Activated T-cell treated with anti-CD3 and anti-CD28 coated beads for 1 hour (primary cell): ENCODE results near the gene KIF26B.
"Not testable (repeated sequence)": the region's sequence is repeated elsewhere in the genome, so short reads cannot be mapped to it uniquely, and the experiment has no call there.

ENCODE experiments used
- DNase-seq: peaks from one replicate; pipeline ENCODE4 v3.0.0-alpha.2; 2020; ENCODE audit warnings: low read depth

Gene KIF26B

DNA sequence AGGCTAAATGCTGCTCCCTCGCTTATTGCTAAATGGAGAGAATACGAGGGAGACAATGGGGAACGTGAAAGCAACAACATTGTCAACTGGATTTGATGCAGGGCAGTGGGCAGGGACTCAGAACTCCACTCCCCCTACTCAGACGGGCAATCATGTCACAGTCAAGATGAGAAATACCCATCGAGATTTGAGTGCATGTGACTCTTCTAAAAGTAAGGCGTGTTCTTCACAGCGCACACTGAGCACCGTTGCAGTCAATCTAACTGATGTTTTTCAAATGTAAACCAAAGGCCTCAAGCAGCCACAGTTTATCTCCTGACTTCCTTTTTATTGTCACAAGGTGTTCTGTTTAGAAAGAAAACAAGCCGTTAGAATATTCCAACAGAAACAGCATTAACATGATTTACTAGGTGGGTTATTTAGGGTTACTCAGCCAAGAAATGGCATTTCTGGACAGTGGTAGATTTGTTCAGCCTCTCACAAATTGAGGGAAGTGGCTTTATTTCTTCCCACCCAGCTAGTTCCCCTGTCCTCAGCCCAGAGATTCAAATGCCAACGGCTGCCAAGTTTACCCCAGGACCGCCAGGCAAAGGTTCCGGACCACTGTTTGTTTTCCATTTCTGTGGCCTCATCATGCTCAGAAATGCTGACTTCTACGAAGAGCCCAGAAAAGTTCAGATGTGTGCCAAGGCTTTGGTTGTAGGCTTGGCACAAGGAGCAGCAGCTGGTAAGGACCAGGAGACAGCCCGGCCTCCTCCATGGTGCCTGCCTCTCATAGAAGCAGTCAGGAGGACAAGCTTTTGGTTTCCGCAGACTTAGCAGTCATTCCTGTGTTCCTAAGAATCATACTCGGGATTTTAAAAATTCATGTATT lies 171.4 kb downstream of the KIF26B start:
- no peak for DNase-seq

DNA sequence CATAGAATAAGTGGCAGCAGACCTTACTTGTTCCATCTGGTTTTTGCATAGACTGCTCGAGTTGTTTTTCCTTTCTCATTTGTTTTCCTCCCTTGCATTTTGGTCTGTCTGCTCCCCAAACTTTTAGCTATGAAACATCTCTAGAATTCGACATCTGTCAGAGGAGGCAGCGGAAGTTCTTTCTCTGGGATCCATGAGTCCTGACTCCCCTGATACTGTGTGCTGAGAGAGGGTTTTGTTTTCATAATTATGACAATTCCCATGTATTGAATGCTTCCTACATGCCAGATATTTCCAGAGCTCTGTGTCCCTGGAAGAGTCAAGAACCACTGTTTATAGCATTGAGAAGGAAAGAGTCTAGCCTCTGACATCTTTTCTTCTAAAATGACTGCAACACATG lies 172.6 kb downstream of the KIF26B start:
- DNase-seq, result no peak

DNA sequence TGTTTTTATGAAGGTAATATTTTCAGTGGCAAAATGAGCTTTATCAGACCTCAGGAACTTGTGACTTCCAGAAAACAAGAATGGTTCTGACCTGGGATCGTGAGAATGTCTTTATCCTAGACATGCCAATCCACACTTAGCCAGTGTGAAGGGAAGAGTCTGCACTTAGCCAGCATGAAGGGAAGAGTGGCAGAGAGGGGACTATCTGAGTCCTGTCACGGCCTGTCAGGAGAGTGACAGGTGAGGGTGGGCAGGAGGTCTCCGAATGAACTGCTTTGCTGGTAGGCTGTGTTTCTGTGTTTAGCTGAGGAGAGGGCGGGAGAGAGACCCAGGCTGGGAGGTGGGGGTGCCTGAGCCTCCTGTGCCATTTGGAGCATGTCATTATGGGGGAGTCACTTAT lies 173.1 kb downstream of the KIF26B start:
- no peak for DNase-seq

DNA sequence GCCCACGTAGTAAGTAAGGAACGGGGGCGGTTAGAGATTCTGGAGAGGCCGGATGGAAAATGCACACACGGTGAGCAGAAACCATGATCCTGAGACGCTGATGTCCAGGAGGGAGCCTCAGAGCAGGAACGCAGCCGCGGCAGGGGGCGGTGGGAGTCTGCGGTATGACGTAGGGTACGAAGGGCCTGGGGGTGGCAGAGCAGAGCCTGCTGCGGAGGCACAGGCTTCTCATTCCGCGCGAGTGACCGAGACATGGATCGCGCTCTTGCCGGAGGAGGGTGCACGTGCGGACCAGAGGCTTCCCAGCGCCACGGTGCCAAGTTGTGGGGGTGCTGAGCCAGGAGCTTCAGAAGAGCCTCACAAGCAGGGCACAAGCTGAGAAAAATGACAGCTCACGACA lies 176.2 kb downstream of the KIF26B start:
- DNase-seq, result no peak

DNA sequence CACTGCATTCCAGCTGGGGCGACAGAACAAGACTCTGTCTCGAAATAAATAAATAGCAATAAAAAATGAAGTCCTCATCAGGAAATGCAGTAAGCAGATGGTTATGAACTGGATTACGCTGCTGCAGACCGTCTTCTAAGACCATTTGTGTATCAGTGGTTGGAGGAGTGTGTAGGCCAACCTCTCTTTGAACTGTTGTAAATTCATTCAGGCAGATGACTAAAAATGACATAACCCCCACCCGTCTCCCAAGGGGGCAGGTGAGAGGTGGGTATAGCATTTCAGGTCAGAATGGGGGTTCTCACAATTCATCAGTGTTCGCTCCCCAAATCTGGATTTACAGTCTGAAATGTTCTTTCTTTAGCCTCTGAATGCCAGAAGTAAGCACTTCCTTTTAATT lies 177.3 kb downstream of the KIF26B start:
- DNase-seq, result no peak

DNA sequence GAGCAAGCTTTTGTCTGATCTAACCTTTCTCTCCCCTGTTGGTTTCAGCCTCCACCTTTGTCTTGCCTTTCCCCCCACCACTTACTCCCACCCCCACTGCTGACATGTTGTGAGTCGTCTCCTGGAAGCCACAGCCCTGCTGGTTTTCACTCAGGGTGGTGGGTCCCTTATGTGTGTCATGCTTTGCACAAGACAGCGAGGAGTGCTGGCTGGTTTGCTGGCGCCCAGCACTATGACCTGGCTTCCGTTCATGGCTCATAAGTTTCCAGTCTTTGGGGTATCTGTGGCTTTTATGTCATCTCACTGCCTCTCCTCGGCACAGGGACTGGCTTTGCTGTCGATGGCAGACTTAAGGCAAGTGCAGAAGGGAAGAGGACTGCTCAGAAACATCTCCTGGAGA lies 177.7 kb downstream of the KIF26B start:
- no peak for DNase-seq

DNA sequence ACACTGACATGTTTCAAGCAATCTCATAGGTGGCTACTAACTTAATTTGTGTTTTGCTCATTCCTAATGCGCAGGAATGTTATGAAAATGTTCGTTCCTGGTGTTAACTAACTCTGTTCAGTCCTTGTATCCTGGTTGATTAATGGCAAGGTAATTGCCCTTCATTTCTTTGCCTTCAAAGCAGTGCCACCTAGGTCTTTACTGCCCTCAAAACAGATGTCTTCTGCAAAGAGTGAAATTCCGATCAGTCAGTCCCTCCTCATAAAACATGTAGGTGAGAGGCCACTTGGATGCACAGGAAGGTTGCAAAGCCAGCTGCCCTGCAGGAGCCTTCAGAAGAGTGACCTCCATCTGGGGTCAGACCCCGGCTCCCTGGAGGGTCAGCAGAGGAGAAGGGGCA lies 179.4 kb downstream of the KIF26B start:
- no peak for DNase-seq

DNA sequence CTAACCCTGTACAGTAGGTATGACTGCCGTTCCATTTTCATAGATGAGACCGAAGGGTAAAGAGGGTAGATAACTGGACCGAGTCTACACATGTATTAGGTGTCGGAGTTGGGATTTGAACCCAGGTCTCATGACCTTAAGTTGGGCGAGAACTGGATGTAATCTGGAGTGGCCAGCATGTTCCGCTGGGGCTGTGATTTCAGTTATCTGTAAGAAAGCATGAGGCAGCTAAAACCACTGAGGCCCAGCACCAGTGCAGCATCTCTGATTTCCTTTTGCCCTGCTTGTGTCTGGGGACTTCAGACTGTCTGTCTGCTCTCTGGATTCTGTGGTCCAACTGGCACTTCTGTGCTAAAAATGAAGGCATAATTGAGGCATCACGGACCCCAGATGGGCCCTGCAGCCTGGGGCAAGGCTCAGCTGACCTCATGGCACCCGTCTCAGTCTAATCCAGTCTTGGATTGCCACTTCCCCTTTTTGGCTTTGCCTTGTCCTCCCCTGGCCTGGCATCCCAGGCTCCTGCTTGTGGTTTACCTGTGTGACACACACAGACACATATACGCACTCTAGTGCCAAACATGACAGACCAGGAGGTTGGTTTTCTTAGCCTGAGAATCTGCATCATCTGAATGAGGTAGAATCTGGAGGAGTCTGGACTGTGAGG lies 180.2 kb downstream of the KIF26B start:
- no peak for DNase-seq

DNA sequence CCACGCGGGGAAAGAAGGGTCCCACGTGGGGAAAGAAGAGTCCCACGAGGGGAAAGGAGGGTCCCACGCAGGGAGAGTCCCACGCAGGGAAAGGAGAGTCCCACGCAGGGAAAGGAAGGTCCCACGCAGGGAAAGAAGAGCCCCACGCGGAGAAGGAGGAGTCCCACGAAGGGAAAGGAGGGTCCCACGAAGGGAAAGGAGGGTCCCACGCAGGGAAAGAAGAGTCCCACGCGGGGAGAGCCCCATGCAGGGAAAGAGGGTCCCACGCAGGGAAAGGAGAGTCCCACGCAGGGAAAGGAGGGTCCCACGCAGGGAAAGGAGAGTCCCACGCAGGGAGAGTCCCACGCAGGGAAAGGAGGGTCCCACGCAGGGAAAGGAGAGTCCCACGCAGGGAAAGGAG lies 180.9 kb downstream of the KIF26B start:
- DNase-seq, result not testable (repeated sequence)

DNA sequence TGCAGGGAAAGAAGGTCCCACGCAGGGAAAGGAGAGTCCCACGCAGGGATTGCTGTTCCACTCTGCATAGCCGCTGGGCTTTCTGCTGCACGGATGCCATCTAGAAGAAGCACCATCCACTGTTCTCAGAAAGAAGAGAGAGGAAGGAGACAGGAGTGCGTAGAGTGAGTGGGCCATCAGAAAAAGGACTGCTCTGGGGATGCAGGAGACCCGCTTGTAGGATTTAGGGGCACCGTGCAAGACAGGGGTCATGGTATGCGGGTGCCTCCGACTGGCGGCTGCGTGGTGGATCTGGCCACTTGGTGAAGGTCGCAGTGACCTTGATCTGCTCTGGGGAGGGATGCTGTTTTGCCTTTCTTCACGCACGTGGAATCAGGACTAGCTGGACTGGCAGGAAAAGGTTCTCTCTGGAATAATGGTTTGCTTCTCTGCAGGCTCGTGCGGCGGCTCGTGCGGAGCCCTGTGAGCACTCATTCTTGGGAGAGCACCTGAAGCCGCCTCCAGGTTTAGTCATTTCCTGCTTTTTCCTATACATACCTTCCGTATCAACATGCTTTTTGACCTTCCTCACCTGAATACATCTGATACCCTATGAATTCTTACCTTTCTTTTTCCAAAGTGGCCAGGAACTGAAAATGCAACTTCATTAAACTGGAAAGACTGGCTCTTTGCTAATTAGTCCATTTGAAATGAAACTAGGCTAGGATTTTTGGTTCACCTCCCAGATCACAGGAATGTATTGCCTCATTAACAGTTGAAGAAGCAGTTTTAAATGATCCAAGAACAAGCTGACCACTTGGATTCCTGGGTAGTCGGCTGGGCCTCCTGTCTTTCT lies 181.6 kb downstream of the KIF26B start:
- DNase-seq, result no peak

DNA sequence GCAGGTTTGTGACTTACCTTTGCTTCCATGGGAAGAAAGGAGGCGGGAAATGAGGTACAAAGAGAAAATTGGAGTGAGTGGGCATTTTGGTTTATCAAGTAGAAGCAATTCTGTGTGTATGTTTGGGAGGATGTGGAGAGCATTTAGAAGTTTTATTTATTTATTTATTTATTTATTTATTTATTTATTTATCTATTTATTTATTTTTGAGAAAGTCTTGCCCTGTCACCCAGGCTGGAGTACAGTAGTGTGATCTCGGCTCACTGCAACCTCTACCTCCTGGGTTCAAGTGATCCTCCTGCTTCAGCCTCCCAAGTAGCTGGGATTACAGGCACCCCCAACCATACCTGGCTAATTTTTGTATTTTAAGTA lies 182.2 kb downstream of the KIF26B start:
- not testable (repeated sequence) for DNase-seq

DNA sequence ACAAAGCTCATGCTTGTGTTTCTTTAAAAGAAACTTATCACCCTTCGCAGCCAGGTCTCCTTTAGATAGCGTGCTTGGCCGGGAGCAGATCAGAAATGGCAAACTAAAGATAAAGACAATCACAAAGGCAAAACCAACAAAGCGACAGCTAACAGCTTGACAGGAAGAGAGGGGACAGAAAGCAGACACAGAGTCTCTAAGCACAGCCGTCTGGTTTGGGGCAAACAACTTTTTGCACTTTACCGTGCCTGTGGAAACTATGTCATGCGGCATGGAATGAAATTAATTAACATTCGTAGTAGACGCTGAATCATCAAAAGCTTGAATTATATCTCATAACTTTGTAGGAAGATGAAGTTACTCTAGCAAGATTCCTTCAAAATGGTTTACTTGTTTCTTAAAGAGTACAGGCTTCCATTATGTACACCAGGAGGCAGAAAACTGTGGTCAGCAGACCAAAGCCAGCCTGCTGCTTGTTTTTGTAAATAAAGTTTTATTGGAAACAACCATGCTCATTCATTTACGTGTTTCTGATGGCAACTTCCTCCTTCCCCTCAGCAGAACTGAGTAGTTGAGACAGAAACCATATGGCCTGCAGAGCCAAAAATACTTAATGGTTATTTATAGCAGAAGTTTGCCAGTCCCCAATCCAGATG lies 183.2 kb downstream of the KIF26B start:
- no peak for DNase-seq

DNA sequence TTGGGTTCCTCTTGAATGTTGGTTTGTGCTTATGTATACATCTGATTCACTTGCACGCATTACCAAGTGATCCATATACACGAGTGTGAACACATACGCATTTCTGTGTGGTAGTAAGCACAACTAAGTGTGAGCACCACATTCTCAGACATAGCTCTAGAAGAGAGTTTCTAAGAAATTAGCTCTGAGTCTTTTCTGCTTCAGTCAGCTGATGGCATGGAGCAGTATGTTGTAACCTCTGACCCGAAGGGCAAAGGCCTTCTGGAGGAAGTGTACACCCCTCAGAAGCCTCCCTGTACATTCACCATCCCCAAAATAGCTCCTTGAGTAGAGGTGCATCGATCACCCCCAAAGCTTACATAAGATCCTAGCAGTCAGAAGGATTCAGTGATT lies 183.7 kb downstream of the KIF26B start:
- DNase-seq, result no peak

DNA sequence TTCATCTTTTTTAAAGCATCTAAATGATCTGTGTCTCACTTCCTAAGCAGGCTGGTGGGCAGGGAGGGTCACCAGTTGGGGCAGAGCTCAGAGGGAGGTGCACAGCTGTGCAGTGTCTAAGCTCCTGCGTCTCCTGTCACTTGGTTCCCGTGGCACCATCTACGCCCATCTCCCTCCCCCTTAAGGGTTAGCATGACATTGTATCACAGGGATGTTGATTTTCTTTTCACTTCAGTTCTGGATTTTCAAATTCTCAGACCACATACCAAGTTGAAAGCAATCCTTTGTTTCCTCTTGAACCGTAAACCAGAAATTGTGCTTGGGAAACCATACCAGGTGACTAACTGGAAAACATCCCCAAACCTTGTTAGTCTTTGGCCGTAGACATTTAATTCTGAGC lies 187.0 kb downstream of the KIF26B start:
- DNase-seq, result no peak

DNA sequence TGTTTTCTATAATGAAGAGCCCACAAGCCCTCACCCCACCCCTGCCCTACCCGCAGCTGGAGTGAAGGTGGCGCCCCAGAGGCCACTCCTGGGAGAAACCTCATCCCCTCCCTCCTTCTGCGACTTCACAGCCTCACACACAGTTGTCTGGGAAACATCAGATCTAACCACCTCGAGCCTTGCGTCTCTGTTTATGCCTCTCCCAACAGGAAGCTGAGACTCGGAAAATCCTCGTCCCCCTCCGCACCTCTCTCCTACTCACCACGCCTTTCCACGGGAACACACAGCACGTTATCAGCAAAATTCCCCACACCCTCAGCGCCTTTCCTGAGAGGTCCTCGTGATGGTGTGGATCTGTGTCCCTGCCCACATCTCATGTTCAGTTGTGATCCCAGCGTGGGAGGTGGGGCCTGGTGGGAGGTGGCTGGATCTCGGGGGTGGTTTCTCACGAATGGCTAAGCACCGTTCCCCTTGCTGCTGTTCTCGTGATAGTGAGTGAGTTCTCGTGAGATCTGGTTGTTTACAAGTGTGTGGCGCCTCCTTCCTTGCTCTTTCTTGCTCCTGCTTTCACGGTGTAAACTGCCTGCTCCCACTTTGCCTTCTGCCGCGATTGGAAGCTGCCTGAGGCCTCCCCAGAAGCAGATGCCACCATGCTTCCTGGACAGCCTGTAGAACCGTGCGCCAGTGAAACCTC lies 190.6 kb downstream of the KIF26B start:
- DNase-seq, result no peak

DNA sequence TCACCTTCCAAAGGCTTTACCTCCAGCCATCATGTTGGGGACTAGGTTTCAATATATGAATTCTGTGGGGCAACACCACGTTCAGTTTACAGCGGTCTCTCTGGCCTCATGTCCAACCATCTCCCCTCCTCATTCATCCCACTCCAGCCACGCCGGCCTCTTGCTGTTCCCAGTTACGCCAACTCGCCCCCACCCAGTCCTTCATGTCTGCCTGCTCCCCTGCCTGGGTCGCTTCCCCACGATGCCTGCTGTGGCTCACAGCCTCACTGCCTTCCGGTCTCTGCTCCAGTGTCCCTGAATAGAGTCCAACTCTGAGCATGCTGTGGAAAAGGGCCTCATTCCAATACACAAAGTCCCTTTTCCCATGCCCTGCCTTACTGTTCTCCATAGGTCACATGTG lies 193.8 kb downstream of the KIF26B start:
- no peak for DNase-seq

DNA sequence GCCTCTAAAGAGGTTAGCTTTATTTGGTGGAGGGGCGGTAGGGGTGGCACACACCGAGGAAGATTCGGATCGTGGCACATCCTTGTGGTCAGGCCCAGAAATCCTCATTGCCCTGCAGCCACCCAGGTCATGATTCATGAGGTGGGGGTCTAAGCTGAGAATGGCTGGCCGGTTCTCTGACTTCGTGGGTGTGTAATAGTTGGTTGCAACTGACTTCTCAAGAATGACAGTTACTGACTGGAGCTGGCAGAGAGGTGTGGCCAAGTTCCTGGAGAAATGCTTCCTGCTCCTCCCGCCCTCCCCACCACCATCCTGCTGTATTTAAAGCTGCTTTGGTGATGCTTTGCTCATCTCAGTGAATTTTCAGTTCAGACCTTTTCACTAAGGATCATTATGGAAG lies 198.6 kb downstream of the KIF26B start:
- no peak for DNase-seq

DNA sequence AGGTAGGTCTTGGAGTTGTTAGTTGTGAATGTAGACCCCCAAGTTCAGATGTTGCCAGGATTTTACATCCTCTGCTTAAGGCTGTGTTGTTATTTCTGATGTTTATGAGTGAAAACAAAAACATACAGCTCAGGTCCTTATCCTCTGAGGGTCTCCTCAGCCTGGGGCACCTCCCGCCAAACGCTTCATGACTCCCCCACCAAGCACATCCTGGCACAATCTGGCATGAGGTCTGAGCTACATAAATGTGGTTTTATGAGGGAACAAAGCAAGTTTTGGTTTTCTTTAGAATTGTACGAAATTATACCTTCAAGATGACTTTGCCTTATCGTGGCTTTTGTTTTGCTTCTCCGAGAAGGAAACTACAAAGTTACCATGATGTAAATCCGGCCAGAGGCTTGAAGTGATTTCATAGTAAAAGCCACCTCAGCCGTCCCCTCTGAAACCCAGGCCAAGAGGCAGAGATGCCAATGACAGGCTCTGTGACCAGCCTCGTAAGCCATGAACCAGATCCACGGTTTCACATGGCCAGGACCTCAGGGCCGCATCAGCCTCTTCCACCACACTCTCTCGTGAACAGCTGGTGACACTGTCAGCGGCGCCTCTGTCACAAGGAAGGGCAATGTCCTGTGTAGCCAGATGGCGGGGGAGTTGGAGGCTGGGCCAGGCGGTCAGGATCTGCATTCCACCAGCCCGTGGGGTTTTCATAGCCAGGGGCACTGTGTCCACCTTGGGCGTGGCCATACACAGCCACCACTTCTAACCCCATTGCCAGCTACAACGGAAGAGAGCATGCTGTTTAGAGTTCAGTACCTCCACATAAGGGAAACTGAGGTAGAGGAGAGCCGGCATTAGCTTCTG lies 199.4 kb downstream of the KIF26B start:
- no peak for DNase-seq

DNA sequence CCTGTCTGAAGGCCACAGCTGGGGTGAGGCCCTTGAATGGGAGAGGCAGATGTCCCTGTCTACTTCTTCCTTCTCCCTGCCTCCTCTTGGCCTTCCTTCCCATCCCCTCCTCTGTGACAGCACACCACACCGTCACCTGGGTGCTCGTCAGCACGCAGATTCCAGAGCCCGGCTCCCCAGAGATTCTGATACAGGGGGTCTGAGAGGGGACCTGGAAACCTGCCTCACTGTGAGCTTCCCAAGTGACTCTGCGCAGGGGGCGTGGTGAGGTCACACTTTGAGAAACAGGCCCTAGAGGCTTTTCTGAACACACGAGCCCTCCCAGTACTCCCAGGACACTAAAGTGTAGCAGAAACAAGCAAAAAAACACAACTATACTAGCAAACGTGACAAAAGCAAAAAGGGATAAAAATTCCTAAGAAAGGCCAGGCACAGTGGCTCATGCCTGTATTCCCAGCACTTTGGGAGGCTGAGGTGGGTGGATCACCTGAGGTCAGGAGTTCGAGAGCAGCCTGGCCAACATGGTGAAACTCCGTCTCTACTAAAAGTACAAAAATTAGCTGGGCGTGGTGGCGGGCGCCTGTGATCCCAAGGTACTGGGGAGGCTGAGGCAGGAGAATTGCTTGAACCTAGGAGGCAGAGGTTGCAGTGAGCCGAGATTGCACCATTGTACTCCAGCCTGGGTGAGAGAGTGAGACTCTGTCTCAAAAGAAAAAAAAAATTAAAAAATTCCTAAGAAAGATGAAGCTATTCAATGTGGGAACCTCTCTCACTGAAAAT lies 201.3 kb downstream of the KIF26B start:
- not testable (repeated sequence) for DNase-seq
